GM23338 (cell line): ENCODE data around the gene KCTD12. TPM values are rescaled to one million over a fixed set of nuclear protein-coding genes. Genes with fewer than 3 reads are reported as not detected.

Source experiments
- ATAC-seq: fragments of 200-7000 bp; cut with Tn5 transposase; 3 replicates; pipeline ENCODE4 v1.9.1; 2020
- DNase-seq: peaks from one replicate; pipeline ENCODE4 v3.0.0-alpha.2; 2015; ENCODE audit warnings: low spot score
- H2AFZ ChIP-seq: fragments of 200-600 bp; sonication (generic); 2 replicates; pipeline ENCODE4 v1.8.0; 2016; ENCODE audit warnings: antibody characterized with exemption, mild to moderate bottlenecking, moderate library complexity
- H3F3A ChIP-seq: fragments of 200-600 bp; sonication (generic); replicated peaks from 2 replicates; pipeline ENCODE4 v1.8.0; 2017; ENCODE audit warnings: antibody characterized with exemption, mixed run types, low read depth
- H3K27ac ChIP-seq: fragments of 200-600 bp; sonication (generic); 2 replicates; pipeline ENCODE4 v1.6.1; 2016; ENCODE audit warnings: low read depth
- H3K27me3 ChIP-seq: fragments of 200-600 bp; sonication (generic); 2 replicates; pipeline ENCODE4 v1.8.0; 2016; ENCODE audit warnings: mild to moderate bottlenecking, mixed run types, moderate library complexity; ENCODE audit not compliant: insufficient read depth
- H3K36me3 ChIP-seq: fragments of 200-600 bp; sonication (generic); 2 replicates; pipeline ENCODE4 v1.8.0; 2016; ENCODE audit warnings: mild to moderate bottlenecking; ENCODE audit not compliant: insufficient read depth
- H3K4me1 ChIP-seq: fragments of 200-600 bp; sonication (generic); 2 replicates; pipeline ENCODE4 v1.8.0; 2016; ENCODE audit warnings: mild to moderate bottlenecking, moderate library complexity; ENCODE audit not compliant: insufficient read depth
- H3K4me2 ChIP-seq: fragments of 200-600 bp; sonication (generic); 2 replicates; pipeline ENCODE4 v1.7.1; 2017; ENCODE audit warnings: mixed run types
- H3K4me3 ChIP-seq: fragments of 200-600 bp; sonication (generic); 2 replicates; pipeline ENCODE4 v1.6.1; 2016; ENCODE audit warnings: mixed run types
- H3K79me2 ChIP-seq: fragments of 200-600 bp; sonication (generic); replicated peaks from 2 replicates; pipeline ENCODE4 v1.8.0; 2017; ENCODE audit warnings: mild to moderate bottlenecking; ENCODE audit not compliant: insufficient read depth
- H3K9me2 ChIP-seq: fragments of 200-600 bp; sonication (generic); 2 replicates; pipeline ENCODE4 v1.8.0; 2017; ENCODE audit not compliant: insufficient read depth
- H4K20me1 ChIP-seq: fragments of 200-600 bp; sonication (generic); replicated peaks from 2 replicates; pipeline ENCODE4 v1.8.0; 2017; ENCODE audit warnings: mild to moderate bottlenecking; ENCODE audit not compliant: insufficient read depth
- H3K27ac Mint-ChIP-seq: 2 replicates; pipeline ENCODE4 v1.8.0; 2020; ENCODE audit warnings: inconsistent platforms, mild to moderate bottlenecking, moderate library complexity, mixed read lengths
- H3K27me3 Mint-ChIP-seq: 3 replicates; pipeline ENCODE4 v1.8.0; 2022; ENCODE audit warnings: low read depth, mild to moderate bottlenecking, moderate library complexity, mixed read lengths, inconsistent platforms; ENCODE audit not compliant: insufficient read depth, poor library complexity
- H3K36me3 Mint-ChIP-seq: 3 replicates; pipeline ENCODE4 v1.8.0; 2021; ENCODE audit warnings: low read depth, mild to moderate bottlenecking, inconsistent platforms, moderate library complexity, mixed read lengths
- H3K4me1 Mint-ChIP-seq: 3 replicates; pipeline ENCODE4 v1.8.0; 2020; ENCODE audit warnings: mild to moderate bottlenecking, inconsistent platforms, mixed read lengths
- H3K4me3 Mint-ChIP-seq: 3 replicates; pipeline ENCODE4 v1.8.0; 2021; ENCODE audit warnings: moderate library complexity, mild to moderate bottlenecking, inconsistent platforms, mixed read lengths
- H3K9me3 Mint-ChIP-seq: 3 replicates; pipeline ENCODE4 v1.8.0; 2020; ENCODE audit warnings: moderate library complexity, mild to moderate bottlenecking, inconsistent platforms, mixed read lengths
- CREB1 ChIP-seq: fragments of 250-450 bp; sonication (Bioruptor Pico); IDR thresholded peaks from 2 replicates; pipeline ENCODE4 v1.5.0; 2020; ENCODE audit warnings: low read depth, mild to moderate bottlenecking, moderate library complexity
- EZH2 ChIP-seq: fragments of 200-600 bp; sonication (generic); IDR thresholded peaks from one replicate; pipeline ENCODE4 v1.8.0; 2017; ENCODE audit warnings: antibody characterized with exemption, mild to moderate bottlenecking, low read depth; ENCODE audit not compliant: unreplicated experiment
- EZH2phosphoT487 ChIP-seq: fragments of 200-600 bp; sonication (generic); IDR thresholded peaks from one replicate; pipeline ENCODE4 v1.8.1; 2018; ENCODE audit warnings: antibody characterized with exemption; ENCODE audit not compliant: unreplicated experiment
- POLR2AphosphoS5 ChIP-seq: IDR thresholded peaks from 2 replicates; pipeline ENCODE4 v1.6.1; 2016; ENCODE audit warnings: antibody characterized with exemption, low read depth
- STAT1 ChIP-seq: IDR thresholded peaks from one replicate; pipeline ENCODE4 v1.6.1; 2016; ENCODE audit warnings: antibody characterized with exemption; ENCODE audit not compliant: unreplicated experiment
- ZNF114 ChIP-seq: fragments of 250-450 bp; sonication (Bioruptor Pico); IDR thresholded peaks from 2 replicates; pipeline ENCODE4 v1.5.0; 2020; ENCODE audit warnings: mild to moderate bottlenecking, moderate library complexity
- ZNF331 ChIP-seq: fragments of 250-450 bp; sonication (Bioruptor Pico); IDR thresholded peaks from 2 replicates; pipeline ENCODE4 v1.5.0; 2020; ENCODE audit warnings: low read depth, mild to moderate bottlenecking, moderate library complexity
- polyA plus RNA-seq: library from polyadenylated mRNA; unstranded; fragments of >200 nt; fragmentation: Nextera tagmentation; extraction: Ambion mirVana; gene quantifications from 2 replicates; pipeline ENCODE4 v1.2.1, GENCODE V29; 2016
- total RNA-seq: library from RNA; depleted of rRNA; stranded (reverse); fragments of >200 nt; shearing (Covaris generic); gene quantifications from 2 replicates; pipeline ENCODE4 v1.2.3, GENCODE V29; 2014
- TF ChIP-seq, protein P1 (sequence below): IDR thresholded peaks from one replicate; pipeline ENCODE4 v1.6.1; 2018; ENCODE audit warnings: antibody characterized with exemption; ENCODE audit not compliant: unreplicated experiment

The KCTD12 gene
- total and polyA plus RNA-seq, 2 experiments from 2014 or later, result 3.3 to 12.0 TPM

DNA sequence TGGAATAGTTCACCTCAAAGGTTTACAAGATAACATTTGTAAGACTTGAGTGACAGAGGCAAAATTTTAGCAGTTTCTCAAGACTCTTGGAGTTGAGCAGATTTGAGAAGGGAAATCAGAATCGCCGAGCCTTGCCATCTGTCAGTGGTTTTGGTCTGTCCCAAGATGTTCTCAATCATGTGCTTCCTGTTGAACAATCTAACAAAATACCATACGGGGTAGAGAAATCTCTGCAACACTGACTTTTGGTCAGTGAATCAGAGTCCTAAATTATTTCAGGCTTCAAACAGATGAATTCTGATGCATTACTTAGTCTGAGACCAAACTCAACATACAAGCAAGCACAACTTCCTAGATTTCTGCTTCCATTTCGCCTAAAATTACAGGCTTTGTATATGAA lies 3.8 kb downstream of the KCTD12 start:
- ATAC-seq, result no peak

GRCh38 chr13:76879883-76880270 lies 6.3 kb downstream of the KCTD12 start:
- Histone ChIP-seq H3K4me3 (no peak overlapping the region), H3K36me3 (no peaks in the 10 kb centered on the region), H3K27me3 (peaks cover 17% of the 10 kb centered on the region), H3K27ac (no peak overlapping the region), H2AFZ (no peak overlapping the region), H4K20me1 (0 out of 2 replicates have a peak, but pooled peaks cover 5% of the 10 kb centered on the region), H3F3A (0 out of 2 replicates have a peak, but pooled peaks cover 4% of the 10 kb centered on the region), H3K79me2 (no peaks in the 10 kb centered on the region), H3K4me2 (no peak overlapping the region), H3K4me1 (peaks cover 6% of the 10 kb centered on the region), H3K9me2 (no peaks in the 10 kb centered on the region)
- ATAC-seq (no peak), DNase-seq (no peak)
- Mint-ChIP-seq H3K9me3 (no peaks in the 10 kb centered on the region; the same call in 2 of the 3 replicates), H3K27ac (no peak overlapping the region), H3K36me3 (no peaks in the 10 kb centered on the region), H3K4me1 (peaks cover 6% of the 10 kb centered on the region), H3K27me3 (peaks cover 8% of the 10 kb centered on the region), H3K4me3 (no peak overlapping the region)
- TF ChIP-seq EZH2 (no peak), POLR2AphosphoS5 (no peak), STAT1 (no peak), EZH2phosphoT487 (no peak), CREB1 (no peak), ZNF114 (CRISPR knock-in tag) (no peak)
- TF ChIP-seq, protein P1, sequence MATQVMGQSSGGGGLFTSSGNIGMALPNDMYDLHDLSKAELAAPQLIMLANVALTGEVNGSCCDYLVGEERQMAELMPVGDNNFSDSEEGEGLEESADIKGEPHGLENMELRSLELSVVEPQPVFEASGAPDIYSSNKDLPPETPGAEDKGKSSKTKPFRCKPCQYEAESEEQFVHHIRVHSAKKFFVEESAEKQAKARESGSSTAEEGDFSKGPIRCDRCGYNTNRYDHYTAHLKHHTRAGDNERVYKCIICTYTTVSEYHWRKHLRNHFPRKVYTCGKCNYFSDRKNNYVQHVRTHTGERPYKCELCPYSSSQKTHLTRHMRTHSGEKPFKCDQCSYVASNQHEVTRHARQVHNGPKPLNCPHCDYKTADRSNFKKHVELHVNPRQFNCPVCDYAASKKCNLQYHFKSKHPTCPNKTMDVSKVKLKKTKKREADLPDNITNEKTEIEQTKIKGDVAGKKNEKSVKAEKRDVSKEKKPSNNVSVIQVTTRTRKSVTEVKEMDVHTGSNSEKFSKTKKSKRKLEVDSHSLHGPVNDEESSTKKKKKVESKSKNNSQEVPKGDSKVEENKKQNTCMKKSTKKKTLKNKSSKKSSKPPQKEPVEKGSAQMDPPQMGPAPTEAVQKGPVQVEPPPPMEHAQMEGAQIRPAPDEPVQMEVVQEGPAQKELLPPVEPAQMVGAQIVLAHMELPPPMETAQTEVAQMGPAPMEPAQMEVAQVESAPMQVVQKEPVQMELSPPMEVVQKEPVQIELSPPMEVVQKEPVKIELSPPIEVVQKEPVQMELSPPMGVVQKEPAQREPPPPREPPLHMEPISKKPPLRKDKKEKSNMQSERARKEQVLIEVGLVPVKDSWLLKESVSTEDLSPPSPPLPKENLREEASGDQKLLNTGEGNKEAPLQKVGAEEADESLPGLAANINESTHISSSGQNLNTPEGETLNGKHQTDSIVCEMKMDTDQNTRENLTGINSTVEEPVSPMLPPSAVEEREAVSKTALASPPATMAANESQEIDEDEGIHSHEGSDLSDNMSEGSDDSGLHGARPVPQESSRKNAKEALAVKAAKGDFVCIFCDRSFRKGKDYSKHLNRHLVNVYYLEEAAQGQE, result no peak

More for the DNA sequence above, 3.8 kb downstream of the KCTD12 start:
- Mint-ChIP-seq H3K27me3 (peaks cover 22% of the 10 kb centered on the region), H3K4me3 (no peak overlapping the region), H3K4me1 (peaks cover 14% of the 10 kb centered on the region), H3K9me3 (no peaks in the 10 kb centered on the region; the same call in 2 of the 3 replicates), H3K36me3 (no peaks in the 10 kb centered on the region), H3K27ac (no peak overlapping the region)
- Histone ChIP-seq H4K20me1 (0 out of 2 replicates have a peak, but pooled peaks cover 5% of the 10 kb centered on the region), H3K36me3 (no peaks in the 10 kb centered on the region), H3K4me2 (no peak overlapping the region), H3K9me2 (no peaks in the 10 kb centered on the region), H3K4me3 (no peak overlapping the region), H3F3A (peaks cover 11% of the 10 kb centered on the region; the same call in 1 of the 2 replicates), H3K27me3 (peaks cover 40% of the 10 kb centered on the region), H3K79me2 (no peaks in the 10 kb centered on the region), H2AFZ (no peak overlapping the region), H3K4me1 (peaks cover 12% of the 10 kb centered on the region), H3K27ac (no peak overlapping the region)
- TF ChIP-seq POLR2AphosphoS5 (no peak), ZNF114 (CRISPR knock-in tag) (no peak), ZNF331 (CRISPR knock-in tag) (no peak), EZH2phosphoT487 (no peak), CREB1 (no peak)
- TF ChIP-seq, protein P1, result no peak
- DNase-seq, result no peak
